Gastrocnemius medialis (tissue), 4 donors: ENCODE data around the gene CLEC4G.

ENCODE experiments used
- CTCF ChIP-seq, 5 experiments: fragments of 450-650 bp in 3 of 5; fragments of 200-600 bp in 2 of 5; sonication (generic) in 2 of 5; IDR thresholded peaks in 4 of 5; conservative IDR thresholded peaks in 1 of 5; 1 replicate in 4 of 5; 2 replicates in 1 of 5; pipeline ENCODE4 v1.5.1; 2016 to 2019; ENCODE audit warnings: antibody characterized with exemption in 5 of 5, mild to moderate bottlenecking in 3 of 5, moderate library complexity in 3 of 5
- POLR2A ChIP-seq, 2 donors: fragments of 450-650 bp; IDR thresholded peaks; one replicate each; pipeline ENCODE4 v1.6.1; 2017; ENCODE audit warnings: antibody characterized with exemption in 2 of 2, mild to moderate bottlenecking in 2 of 2, moderate library complexity in 2 of 2

GRCh38 chr19:7701654-7702457, 30.1 kb downstream of the CLEC4G start, which contains the start of gene FCER2:
- TF ChIP-seq CTCF (IDR thresholded peaks at IDR 0.05 in 4 of 5, conservative IDR thresholded peaks at IDR 0.05 in 1 of 5), result no peak
- no peak for TF ChIP-seq POLR2A (IDR thresholded peaks at IDR 0.05)
